Effector memory CD4-positive, alpha-beta T cell (primary cell): ENCODE data around the gene CENPO.
A peak's percentile ranks its signal among the peaks of the same experiment; 100 is the strongest.

Experiments used
- DNase-seq, 3 donors: peaks; one replicate each; pipeline ENCODE4 v3.0.0-alpha.2; 2020
- H3K27ac ChIP-seq: 2 replicates; pipeline ENCODE4 v1.7.0; 2013; ENCODE audit warnings: mild to moderate bottlenecking, low read length, moderate library complexity; ENCODE audit not compliant: insufficient read depth, poor library complexity, severe bottlenecking
- H3K27me3 ChIP-seq: replicated peaks from 2 replicates; pipeline ENCODE4 v1.7.0; 2013; ENCODE audit warnings: mild to moderate bottlenecking, low read length; ENCODE audit not compliant: insufficient read depth, control insufficient read depth, poor library complexity, severe bottlenecking
- H3K36me3 ChIP-seq: 2 replicates; pipeline ENCODE4 v1.7.0; 2013; ENCODE audit warnings: mild to moderate bottlenecking, low read length, moderate library complexity; ENCODE audit not compliant: control insufficient read depth, insufficient read depth
- H3K4me1 ChIP-seq: 2 replicates; pipeline ENCODE4 v1.7.0; 2013; ENCODE audit warnings: low read length, mild to moderate bottlenecking; ENCODE audit not compliant: control insufficient read depth, insufficient read depth, poor library complexity, severe bottlenecking
- H3K4me3 ChIP-seq: 2 replicates; pipeline ENCODE4 v1.7.0; 2013; ENCODE audit warnings: low read length, low read depth, mild to moderate bottlenecking; ENCODE audit not compliant: insufficient read depth, poor library complexity, severe bottlenecking
- H3K9me3 ChIP-seq: 2 replicates; pipeline ENCODE4 v1.7.0; 2013; ENCODE audit warnings: mild to moderate bottlenecking, low read length, moderate library complexity; ENCODE audit not compliant: control insufficient read depth

Gene CENPO

GRCh38 chr2:24820598-24821432, 27.6 kb downstream of the CENPO start:
- H3K27me3 ChIP-seq = no peaks in the 10 kb centered on the region
- no peak overlapping the region for H3K27ac ChIP-seq
- peaks cover 24% of the 10 kb centered on the region for H3K36me3 ChIP-seq
- no peak overlapping the region for H3K4me3 ChIP-seq
- H3K4me1 ChIP-seq = no peaks in the 10 kb centered on the region
- DNase-seq = no peak
- H3K9me3 ChIP-seq = no peaks in the 10 kb centered on the region

- Histone ChIP-seq H3K27ac (no peak overlapping the region), H3K27me3 (no peaks in the 10 kb centered on the region), H3K9me3 (no peaks in the 10 kb centered on the region), H3K4me3 (no peak overlapping the region), H3K36me3 (peaks cover 24% of the 10 kb centered on the region), H3K4me1 (no peaks in the 10 kb centered on the region)
- no peak for DNase-seq
Measured at GRCh38 chr2:24821433-24821891, 28.2 kb downstream of the CENPO start.

- Histone ChIP-seq H3K27me3 (no peaks in the 10 kb centered on the region), H3K4me3 (no peak overlapping the region), H3K9me3 (no peaks in the 10 kb centered on the region), H3K4me1 (no peaks in the 10 kb centered on the region), H3K27ac (no peak overlapping the region), H3K36me3 (peaks cover 24% of the 10 kb centered on the region)
- DNase-seq = no peak
Measured at GRCh38 chr2:24822049-24822706, 29.0 kb downstream of the CENPO start.

- no peaks in the 10 kb centered on the region for H3K27me3 ChIP-seq
- no peak overlapping the region for H3K27ac ChIP-seq
- peaks cover 22% of the 10 kb centered on the region for H3K36me3 ChIP-seq
- no peaks in the 10 kb centered on the region for H3K9me3 ChIP-seq
- H3K4me1 ChIP-seq = no peaks in the 10 kb centered on the region
- DNase-seq = no peak
- no peak overlapping the region for H3K4me3 ChIP-seq
Measured at GRCh38 chr2:24824071-24824588, 30.9 kb downstream of the CENPO start.

- no peak overlapping the region for H3K27ac ChIP-seq
- no peaks in the 10 kb centered on the region for H3K4me1 ChIP-seq
- peak in 1 of 3 donors; percentile 18 for DNase-seq
- no peaks in the 10 kb centered on the region for H3K9me3 ChIP-seq
- no peak overlapping the region for H3K4me3 ChIP-seq
- H3K27me3 ChIP-seq = no peaks in the 10 kb centered on the region
- peaks cover 14% of the 10 kb centered on the region for H3K36me3 ChIP-seq
Measured at GRCh38 chr2:24824966-24825882, 32.0 kb downstream of the CENPO start.

- no peak for DNase-seq
- H3K9me3 ChIP-seq = no peaks in the 10 kb centered on the region
- H3K4me3 ChIP-seq = no peak overlapping the region
- peaks cover 5% of the 10 kb centered on the region for H3K36me3 ChIP-seq
- H3K27ac ChIP-seq = no peak overlapping the region
- H3K27me3 ChIP-seq = no peaks in the 10 kb centered on the region
- H3K4me1 ChIP-seq = no peaks in the 10 kb centered on the region
Measured at GRCh38 chr2:24825883-24826772, 32.9 kb downstream of the CENPO start.

- no peaks in the 10 kb centered on the region for H3K36me3 ChIP-seq
- H3K9me3 ChIP-seq = no peaks in the 10 kb centered on the region
- H3K4me1 ChIP-seq = no peaks in the 10 kb centered on the region
- DNase-seq = no peak
- H3K4me3 ChIP-seq = no peak overlapping the region
- H3K27me3 ChIP-seq = no peaks in the 10 kb centered on the region
- no peak overlapping the region for H3K27ac ChIP-seq
Measured at GRCh38 chr2:24826773-24827145, 33.5 kb downstream of the CENPO start.

GRCh38 chr2:24827321-24828237, 34.4 kb downstream of the CENPO start:
- Histone ChIP-seq H3K9me3 (no peaks in the 10 kb centered on the region), H3K4me3 (no peak overlapping the region), H3K4me1 (no peaks in the 10 kb centered on the region), H3K27me3 (no peaks in the 10 kb centered on the region), H3K36me3 (no peaks in the 10 kb centered on the region), H3K27ac (no peak overlapping the region)
- DNase-seq = peak; percentile 38 to 57 (median 42)
